Measurements from ENCODE around the gene FGFR1OP2. TPM values are rescaled to one million over a fixed set of nuclear protein-coding genes. Genes with fewer than 3 reads are reported as not detected.

Gene FGFR1OP2
- total RNA-seq, 1 donor from 2014 or later: 33.9 TPM

- TF ChIP-seq CTCF (IDR thresholded peaks at IDR 0.05; ENCODE audit: borderline replicate concordance): no peak
- no peaks in the 10 kb centered on the region for H3K27me3 ChIP-seq (ENCODE audit: low read depth)
- peak overlapping the region; percentile 98 for H3K27ac ChIP-seq (replicated peaks)
- DNase-seq: no peak
- H3K9me3 ChIP-seq (replicated peaks): no peaks in the 10 kb centered on the region
- intact Hi-C loops (cut with micrococcal nuclease): no loop called here
- peak overlapping the region; percentile 93 for H3K4me3 ChIP-seq
- H3K4me1 ChIP-seq: peaks cover 90% of the 10 kb centered on the region
- peaks cover 4% of the 10 kb centered on the region for H3K36me3 ChIP-seq
Measured at GRCh38 chr12:26938701-26939062, 412 bp downstream of the FGFR1OP2 start.

GRCh38 chr12:26939192-26939832 lies 1.0 kb downstream of the FGFR1OP2 start:
- intact Hi-C loops (cut with micrococcal nuclease): no loop called here
- DNase-seq: no peak
- no peaks in the 10 kb centered on the region for H3K36me3 ChIP-seq
- peaks cover 4% of the 10 kb centered on the region for H3K9me3 ChIP-seq (replicated peaks)
- H3K27me3 ChIP-seq (ENCODE audit: low read depth): no peaks in the 10 kb centered on the region
- peaks cover 87% of the 10 kb centered on the region for H3K4me1 ChIP-seq
- no peak for TF ChIP-seq CTCF (IDR thresholded peaks at IDR 0.05; ENCODE audit: borderline replicate concordance)
- peak overlapping the region; percentile 93 for H3K4me3 ChIP-seq
- H3K27ac ChIP-seq (replicated peaks): peak overlapping the region; percentile 98

DNA sequence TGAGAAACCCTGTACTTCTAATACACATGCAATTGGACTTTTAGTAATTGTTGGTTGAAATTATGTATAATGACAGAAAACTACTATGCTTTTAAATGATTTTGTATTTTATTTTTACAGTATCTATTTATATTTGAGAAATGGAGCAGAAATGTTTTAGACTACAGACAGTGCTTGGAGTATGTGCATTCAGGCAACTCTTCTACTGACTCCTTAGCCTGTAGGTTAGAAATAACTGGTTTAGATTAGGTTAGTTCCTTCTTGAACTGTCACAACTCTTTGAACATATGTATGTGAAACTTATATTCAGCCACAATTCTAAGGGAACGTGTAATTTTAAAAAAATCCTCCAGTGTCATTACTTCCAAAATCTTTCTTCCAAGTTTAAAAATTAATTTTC lies 1.7 kb downstream of the FGFR1OP2 start:
- intact Hi-C loops (cut with micrococcal nuclease): no loop called here
- peak overlapping the region; percentile 98 for H3K27ac ChIP-seq (replicated peaks)
- no peaks in the 10 kb centered on the region for H3K36me3 ChIP-seq
- no peaks in the 10 kb centered on the region for H3K27me3 ChIP-seq (ENCODE audit: low read depth)
- TF ChIP-seq CTCF (IDR thresholded peaks at IDR 0.05; ENCODE audit: borderline replicate concordance): no peak
- DNase-seq: no peak
- H3K9me3 ChIP-seq (replicated peaks): peaks cover 10% of the 10 kb centered on the region
- H3K4me1 ChIP-seq: peaks cover 80% of the 10 kb centered on the region
- H3K4me3 ChIP-seq: peak overlapping the region; percentile 93

- Histone ChIP-seq H3K27me3 (ENCODE audit: low read depth) (no peaks in the 10 kb centered on the region), H3K27ac (replicated peaks) (peak overlapping the region; percentile 7), H3K4me3 (peak overlapping the region; percentile 93), H3K4me1 (peaks cover 73% of the 10 kb centered on the region), H3K9me3 (replicated peaks) (peaks cover 17% of the 10 kb centered on the region), H3K36me3 (no peaks in the 10 kb centered on the region)
- intact Hi-C loops (cut with micrococcal nuclease): no loop called here
- no peak for DNase-seq
- TF ChIP-seq CTCF (IDR thresholded peaks at IDR 0.05; ENCODE audit: borderline replicate concordance): no peak
Measured at GRCh38 chr12:26940516-26941214, 2.4 kb downstream of the FGFR1OP2 start.

DNA sequence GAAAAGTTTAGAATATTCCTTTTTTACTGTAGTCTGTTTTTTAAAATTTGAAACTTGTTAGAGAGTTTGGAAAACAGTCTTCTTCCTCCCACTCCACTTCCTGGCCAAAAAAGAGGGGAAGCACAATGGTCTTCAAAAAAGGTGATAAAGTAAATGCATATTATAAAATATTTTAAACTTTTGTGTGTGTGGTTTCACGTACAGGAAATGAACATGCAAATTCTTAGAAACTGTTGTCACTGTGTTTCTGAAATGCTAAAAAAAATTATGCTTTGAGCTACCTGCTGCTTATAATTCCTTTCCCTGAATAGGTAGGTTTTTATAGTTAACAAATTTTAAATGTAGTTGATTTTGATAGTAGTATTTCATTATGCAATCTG lies 2.9 kb downstream of the FGFR1OP2 start:
- Histone ChIP-seq H3K4me1 (peaks cover 68% of the 10 kb centered on the region), H3K9me3 (replicated peaks) (peaks cover 18% of the 10 kb centered on the region), H3K36me3 (no peaks in the 10 kb centered on the region), H3K27me3 (ENCODE audit: low read depth) (no peaks in the 10 kb centered on the region), H3K4me3 (peak overlapping the region; percentile 93), H3K27ac (replicated peaks) (peak overlapping the region; percentile 7)
- intact Hi-C loops (cut with micrococcal nuclease): no loop called here
- DNase-seq: no peak
- no peak for TF ChIP-seq CTCF (IDR thresholded peaks at IDR 0.05; ENCODE audit: borderline replicate concordance)

Measured in left ventricle myocardium inferior (tissue), 1 donor.